GM18508 (cell line): ENCODE measurements around the gene VAC14.
"Not testable (repeated sequence)": the region's sequence is repeated elsewhere in the genome, so short reads cannot be mapped to it uniquely, and the experiment has no call there.

Experiments
- ATAC-seq: cut with Tn5 transposase; IDR thresholded peaks from one replicate; pipeline ENCODE4 v1.9.1; 2021; ENCODE audit warnings: moderate number of reproducible peaks; ENCODE audit not compliant: insufficient read depth, unreplicated experiment

Gene VAC14

DNA sequence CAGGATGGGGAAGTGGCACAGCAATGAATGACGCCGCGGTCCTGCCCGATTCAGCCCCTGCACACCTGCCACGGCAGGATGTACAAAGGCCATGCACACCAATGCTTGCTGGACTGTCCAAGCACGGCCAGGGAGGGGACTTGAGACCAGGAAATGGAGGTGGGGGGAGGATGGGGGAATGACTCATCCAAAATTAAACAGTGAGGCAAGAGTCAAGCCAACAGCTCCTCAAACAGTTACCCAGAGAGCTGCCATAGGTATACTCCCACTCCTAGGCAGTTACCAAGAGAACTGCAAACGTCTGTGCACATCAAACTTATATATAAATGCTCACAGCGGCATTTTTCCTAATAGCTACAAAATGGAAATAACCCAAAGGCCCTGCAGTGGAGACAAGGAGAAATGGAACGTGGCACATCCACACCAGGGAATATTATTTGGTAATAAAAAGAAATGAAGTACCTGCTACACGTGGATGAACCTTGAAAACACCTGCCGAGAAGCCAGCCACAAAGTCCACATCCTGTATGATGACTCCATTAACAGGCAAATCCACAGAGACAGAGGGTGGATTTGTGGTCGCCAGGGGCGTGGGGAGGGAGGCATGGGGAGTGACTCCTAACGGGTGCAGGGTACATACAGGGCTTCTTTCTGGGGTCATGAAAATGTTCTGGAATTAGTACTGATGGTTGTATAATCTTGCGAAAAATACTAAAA lies 54.1 kb downstream of the VAC14 start:
- ATAC-seq, result no peak

DNA sequence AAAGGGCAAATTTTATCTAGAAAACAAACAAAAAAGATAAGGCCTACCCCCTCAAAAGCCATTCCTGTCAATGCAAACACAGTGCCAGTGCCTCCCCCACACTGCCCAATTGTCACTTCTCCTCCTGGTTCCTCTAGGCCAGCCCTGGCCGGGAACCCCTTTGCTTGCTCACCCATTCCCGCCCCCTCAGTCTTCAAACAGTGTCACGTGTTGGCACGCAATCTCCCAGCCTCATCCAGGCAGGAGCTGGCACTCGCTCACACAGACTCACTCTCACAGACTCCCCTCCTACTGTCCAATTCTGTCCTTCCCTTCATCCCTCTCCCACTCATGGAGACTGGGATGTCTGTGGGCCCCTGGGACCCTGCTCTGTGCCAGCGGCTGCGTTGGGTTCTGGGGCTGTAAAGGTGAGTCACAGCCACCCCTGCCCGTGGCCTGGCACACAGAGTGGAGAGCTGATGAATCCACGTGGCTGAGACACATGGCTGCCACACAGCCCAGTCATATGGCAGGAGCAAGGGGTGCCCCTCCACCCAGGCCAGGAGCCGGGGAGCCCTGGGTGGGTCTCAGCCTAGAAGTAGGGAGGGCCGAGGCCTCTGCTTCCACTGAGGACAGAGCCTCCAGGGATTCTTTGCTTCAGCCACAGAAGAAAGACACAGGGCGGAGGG lies 54.8 kb downstream of the VAC14 start:
- no peak for ATAC-seq

DNA sequence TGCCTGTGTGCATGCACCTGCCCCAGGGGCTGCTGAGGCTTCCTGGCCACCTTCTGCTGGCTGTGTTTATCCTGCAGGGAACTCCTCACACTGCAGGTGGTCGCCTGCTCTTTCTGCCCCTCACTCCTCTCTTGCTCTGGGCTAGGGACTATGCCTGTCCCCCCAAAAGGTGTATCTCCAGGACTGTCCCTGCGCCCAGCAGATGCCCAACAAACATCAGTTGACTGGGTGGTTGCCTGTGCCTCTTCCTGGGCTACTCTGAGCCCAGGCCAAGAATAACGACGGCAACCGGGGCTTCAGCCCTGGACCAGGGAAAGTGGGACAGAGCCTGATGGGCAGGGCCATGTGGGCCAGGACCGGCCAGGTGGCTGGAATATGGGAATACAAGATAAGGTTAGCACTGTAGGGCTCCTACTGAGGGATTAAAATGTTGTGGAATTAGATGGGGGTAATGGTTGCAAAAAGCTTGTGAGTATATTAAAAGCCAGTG lies 55.4 kb downstream of the VAC14 start:
- no peak for ATAC-seq

DNA sequence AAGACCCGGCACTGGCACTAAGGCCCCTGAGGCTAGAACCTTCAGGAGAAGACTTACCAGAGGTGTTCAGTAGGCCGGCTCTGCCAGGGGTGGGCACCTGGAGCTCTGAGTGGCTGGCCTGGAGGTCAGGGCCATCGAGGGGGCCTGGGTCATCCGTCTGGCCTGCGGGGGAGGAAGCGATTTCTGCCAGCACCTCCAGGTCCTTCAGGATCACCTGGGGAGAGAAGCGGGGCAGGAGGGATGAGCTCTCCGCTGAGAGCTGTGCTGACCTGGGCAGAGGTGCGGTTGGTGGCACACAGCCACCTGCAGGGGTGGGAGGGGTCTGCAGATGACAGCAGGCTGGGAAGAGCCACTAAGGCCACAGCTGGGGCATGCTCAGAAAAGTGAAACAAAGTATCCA lies 56.6 kb downstream of the VAC14 start:
- no peak for ATAC-seq

DNA sequence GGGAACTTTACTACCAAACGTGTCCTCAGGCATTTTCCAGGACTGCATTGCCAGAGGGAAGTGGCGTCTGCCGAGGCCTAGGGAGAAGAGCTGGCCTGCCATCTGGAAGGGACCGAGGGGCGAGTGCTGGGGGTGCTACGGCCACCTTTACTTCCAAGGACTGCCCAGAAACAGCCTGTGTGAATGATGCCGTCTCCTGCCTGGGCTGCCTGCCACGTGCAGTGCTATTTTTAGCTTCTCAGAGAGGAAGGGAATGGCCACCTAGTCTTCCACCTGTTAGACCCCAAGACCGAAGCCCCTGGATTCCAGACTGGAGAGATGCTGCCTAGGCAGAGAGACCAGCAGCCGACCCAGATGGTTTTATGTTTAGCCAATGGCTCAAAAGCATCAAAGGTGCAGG lies 57.2 kb downstream of the VAC14 start:
- ATAC-seq, result no peak

DNA sequence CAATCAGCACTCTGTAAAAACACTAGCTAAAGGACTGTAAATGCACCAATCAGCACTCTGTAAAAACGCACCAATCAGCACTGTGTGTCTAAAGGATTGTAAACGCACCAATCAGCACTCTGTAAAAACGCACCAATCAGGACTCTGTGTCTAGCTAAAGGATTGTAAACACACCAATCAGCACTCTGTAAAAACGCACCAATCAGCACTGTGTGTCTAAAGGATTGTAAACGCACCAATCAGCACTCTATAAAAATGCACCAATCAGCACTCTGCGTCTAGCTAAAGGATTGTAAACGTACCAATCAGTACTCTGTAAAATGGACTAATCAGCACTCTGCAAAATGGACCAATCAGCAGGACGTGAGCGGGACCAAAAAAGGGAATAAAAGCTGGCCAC lies 58.0 kb downstream of the VAC14 start:
- not testable (repeated sequence) for ATAC-seq

DNA sequence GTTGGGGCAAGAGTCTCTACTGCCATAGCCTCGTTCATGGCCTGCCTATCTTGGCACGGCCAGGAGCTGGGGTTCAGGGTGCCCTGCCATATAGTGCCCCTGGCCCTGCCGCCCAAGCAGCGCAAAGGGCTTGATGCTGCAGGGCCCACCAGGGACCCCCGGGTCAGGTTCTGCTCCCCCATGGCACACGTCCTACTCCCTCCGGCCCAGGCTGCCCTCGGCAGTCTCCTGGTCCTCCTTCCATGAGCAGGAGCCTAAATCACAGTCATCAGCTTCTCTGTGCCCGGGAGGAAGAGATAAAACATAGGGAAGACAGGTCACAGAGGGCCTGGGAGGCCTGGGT lies 59.2 kb downstream of the VAC14 start:
- no peak for ATAC-seq

DNA sequence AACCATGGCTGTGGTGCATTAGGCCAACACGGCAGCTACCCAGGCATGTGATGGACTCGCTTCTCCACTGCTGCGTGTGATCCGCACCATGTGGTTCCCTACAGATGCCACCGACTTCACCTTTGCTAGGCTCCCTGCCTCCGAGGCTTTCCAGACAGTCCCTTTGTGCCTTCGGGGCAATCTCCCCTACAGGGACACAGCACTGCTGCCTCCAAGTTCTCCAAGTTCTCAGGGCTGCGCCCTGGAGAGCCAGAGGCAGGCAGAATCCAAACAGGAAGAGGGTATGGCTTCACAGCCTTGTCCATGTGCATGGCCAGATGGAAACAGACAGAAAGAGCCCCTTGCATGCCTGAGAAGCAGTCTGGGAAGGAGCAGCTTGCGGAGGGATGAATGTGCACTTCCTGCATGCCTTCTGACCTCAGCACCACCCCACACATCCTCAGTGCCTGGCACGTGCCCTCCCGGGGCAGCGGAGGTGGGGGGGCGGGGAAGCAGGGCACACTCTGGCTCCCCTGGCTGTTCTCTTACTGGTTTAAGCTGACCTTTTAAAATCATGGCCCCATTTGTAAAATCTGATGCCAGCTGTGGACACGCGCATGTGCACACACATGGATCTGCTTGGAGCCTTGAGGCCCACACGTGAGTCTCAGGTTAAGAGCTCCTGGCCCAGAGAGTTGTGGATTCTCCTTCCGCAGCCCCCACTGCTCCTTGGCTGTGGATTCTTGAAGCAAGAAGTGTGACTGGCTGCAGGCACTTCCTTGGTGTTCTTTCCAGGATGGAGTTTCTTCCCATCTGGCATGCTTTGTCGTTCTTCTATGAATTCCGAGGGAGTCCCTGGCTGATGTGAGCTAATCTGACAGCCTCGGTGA lies 59.8 kb downstream of the VAC14 start:
- no peak for ATAC-seq

DNA sequence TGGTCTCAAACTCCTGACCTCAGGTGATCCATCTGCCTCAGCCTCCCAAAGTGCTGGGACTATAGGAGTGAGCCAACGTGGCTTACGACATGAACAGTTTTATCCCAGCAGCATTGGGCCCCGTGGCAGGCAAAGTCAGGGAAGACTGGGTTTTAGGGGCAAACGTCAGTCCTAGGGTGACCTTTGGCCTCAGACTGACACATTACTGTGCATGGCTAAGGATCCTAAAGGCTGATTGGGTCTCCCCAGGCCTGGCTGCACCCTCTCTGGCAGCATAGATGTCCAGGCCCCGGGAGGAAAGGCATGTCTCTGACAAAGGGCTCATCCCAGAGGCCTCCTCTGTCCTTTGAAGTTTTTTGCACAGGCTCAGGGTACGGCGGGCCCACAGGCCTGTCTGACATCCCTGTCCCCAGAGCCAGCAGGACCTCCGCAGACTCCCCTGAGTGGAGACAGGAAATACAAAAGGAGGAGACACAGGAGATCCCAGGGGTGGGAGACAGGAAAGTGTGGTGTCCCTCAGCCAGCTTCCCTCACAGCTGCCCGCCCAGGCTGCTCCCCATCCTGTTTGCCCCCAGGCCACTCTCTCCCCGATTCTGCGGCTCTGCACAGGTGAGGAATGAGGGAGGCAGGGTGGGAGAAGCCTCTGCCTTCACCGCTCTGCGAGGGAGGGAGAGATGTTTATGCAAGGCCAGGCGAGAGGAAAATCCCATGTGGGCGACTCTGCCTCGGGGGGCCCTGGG lies 60.6 kb downstream of the VAC14 start:
- ATAC-seq, result no peak

DNA sequence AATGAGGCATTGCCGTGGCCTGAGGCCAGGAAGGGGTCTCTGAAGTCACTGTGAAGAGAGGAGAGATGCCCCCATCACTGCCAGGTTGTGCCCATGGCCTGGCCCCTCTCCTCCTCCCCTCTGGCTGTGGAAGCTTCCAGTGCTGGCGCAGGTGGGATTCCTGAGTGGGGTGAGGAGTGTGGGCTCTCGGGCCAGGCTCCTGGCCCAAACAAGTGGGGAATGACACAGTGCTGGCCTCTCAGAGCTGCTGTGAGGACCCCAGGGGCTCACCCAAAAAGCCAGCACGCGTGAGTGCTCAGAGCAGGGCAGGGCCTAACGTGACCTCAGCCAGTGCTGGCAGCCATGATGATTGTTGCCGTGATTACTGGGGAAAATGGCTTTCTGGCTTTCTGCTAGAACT lies 61.6 kb downstream of the VAC14 start:
- ATAC-seq, result no peak

DNA sequence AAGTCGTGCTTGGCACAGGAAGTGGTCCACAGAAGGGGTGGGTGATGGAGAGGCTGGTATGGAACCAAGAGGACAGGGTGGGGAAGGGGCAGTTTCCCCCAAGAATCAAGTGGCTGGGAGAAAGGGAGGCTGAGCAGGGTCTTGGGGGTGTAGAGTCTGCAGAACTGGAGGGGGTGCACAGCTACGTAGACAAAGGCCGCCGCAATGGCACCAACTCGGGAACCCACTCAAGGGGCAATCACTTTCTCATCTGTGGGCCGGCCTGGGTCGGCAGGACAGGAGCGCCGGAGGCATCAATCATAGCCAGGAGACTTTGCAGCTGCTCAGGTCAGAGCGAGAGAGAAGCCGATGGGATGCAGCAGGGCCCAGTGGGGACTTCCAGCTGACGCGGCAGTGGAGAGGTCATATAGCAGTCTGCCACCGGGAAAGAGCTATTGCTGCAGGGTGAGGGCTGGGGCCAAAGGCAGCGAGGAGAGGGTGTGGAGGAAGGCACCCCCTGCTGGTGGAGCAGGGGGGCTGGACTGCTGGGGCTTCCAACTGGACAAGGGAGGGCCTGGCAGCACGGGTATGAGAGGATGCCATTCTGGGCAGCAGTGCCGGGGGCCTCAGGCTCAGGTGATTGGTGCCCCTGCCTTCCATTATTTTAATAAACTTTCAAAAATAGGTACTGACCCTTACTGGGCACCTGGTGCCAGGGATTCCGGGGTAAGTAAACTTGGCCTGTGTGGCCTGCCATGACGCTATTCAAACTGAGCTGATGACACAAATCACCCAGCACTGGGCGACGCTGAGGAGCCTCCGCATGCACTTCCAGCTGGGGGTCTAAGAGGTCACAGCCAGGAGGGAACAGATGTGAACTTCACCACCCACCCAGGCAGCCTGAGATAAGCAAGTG lies 62.6 kb downstream of the VAC14 start:
- ATAC-seq, result no peak

DNA sequence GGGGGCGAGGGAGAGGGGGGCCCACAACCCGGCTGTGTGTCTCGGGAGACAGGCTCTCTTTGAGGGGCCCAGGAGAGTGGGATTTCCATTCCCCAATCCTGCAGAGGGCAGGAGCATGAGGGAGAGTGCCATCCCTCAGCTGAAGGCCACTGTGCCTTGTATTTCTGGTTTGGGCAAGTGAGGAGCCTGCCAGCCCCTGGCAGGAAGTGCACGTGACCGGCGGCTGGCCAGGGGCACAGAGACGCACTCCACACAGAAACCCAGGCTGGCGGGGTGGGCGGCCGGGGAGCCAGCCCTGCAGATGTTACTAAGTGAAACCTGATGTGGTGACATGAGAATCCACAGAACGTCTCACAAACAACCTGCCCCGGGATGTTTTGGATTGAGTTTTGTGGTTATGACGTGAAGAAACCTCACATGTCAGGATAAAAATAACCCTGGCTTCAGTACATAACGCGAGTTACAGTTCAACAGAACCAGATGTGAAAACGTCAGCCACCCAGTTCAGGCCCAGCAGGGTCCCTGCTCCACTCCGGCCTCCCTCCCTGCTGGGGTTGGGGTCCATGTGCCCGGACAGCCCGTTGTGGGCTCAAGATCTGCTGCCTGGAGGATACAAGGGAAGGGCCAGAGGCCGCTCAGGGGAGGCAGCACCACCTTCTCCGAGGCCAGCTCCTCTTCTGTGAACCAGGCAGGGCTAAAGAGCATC lies 63.4 kb downstream of the VAC14 start:
- ATAC-seq, result peak; percentile 80

DNA sequence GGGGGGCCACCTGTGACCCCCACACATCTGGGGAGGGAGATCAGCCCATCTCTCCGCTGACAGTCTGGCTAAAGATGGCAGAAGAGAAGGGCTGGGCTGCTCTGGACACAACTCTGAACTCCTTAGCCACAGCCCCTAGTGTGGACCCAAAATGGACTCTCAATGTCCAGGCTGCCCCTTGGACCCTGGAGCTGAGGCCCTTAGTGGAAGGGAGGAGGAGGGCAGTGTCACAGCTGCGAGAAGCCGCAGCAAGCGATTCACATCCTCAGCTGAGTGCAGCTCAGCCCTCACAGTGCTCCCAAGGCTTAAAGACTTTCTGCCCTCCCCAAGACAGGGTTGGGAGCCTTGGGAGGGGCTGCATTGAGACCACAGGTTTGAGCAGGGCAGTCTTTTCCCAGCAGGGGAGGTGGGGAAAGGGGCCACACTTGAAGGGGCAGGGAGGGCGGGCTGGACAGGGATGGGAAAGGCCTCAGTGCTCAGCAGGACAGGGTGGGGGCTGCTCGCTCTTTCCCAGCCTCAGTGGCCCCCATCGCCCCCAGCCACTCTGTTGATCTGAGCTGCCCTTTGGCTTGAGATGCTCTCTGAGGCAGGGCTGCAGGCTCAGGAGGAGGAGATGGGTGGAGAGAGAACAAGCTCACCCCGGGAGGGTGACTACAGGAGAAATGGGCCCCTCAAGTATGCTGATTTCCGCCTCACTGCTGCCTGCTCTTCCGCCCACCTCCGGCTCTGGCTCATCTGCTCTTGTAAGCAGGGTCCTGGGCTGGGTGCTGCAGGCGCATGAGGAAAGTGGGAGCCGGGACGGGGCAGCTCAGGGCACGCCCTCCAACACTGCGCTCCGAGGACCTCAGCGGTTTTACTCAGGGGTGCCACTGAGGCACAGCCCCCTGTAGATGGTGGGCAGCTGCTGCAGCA lies 64.2 kb downstream of the VAC14 start:
- ATAC-seq, result no peak

DNA sequence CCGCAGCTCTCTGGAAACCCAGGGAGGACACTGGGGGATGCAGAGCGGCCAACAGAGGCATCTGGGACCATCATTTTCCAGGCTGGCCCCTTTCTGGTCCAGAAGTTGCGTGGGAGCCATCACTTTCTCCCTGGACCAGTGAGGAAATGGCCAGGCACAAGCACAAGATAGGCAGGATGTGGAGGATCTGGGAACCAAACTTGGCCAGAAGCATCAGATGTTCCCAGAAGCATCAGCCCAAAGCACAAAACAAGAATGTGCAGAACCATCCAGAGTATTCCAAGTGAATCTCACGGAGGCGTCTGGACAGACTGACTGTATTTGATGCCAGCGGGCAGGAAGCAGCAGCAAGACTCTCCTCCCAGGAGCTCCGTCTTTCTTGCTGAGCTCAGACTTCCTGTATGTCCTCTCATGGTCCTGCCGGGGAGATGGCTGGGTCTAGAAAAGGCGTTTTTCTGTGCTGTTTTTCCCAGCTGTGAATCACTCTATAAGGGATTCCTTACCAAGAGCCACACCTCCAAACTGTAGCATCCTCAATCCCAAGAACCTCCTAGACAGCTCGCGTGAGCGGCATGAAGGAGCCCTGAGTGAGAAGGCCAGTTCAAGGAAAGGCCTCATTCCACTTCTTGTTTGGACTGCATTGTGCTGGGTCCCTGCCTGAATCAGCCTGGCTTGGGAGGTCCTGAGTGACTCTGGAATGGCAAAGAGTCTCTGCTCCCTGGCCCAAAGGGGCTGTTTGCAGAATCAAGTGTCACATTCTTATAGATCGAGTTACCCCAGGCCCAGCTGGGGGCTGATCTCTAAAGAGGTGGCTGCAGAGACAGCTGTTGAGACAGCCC lies 65.6 kb downstream of the VAC14 start:
- ATAC-seq, result no peak

DNA sequence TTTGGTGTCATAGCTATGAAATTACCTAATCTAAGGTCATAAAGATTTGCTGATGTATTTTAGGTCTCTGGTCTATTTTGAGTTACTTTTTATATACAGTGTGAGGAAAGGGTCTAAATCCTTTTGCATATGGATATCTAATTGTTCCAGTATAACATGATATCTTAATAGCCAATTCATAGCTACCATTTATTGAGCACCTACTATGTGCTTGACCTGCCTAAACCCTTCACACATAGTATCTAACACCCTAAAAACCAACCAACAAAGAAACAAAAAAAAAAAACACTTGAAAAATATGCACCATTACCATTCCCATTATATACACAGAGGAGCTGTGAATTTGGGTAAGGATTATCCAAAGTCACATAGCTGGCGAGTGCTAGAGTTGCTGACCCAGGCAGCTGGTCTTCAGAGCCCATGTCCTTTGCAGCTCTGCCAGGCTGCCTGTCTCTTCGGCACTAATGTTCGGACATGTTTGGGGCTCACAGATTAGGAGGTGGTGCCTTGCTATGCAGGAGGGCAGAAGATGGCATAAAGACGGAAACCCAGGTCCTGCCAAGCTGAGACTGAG lies 66.3 kb downstream of the VAC14 start:
- no peak for ATAC-seq

DNA sequence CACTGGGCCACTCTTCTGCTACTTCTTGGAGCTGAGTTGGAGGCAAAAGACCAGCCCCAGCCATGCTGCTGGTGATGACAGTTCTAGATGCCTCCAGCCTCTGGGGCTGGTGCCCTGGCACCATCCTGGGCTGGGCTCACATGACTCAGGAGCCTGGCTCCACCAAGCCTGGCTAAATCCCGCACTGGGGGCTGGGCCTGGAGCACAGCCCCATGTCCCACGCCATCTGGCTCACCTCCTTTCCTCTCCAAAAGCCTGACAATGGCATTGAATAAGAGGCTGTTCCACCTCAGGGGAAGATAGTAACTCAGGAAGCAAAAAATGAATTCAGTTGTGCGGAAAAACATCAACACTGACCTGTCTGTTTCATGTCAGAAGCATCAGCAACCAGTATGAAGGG lies 70.0 kb downstream of the VAC14 start:
- no peak for ATAC-seq

DNA sequence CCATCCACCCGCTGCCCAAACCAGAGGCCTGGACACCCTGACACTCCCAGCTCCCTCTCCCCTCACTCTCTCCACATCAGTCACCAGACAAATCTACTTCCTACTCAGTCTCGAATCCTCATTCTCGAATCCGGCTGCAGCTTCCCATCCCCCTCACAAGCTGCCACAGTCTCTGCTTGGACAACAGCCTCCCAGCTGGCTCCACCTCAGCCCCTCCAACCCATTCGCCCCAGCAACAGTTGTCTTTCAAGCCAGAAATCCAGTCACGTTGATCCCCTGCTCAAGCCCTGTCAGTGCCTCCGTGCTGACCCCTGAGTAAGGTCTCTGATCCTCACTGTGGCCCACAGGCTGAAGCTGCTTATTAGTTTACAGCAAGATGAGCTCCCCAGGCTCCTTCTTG lies 70.9 kb downstream of the VAC14 start:
- no peak for ATAC-seq
